HT1080 (cell line): Measurements from ENCODE around the gene XPO4. TPM values are rescaled to one million over a fixed set of nuclear protein-coding genes. Genes with fewer than 3 reads are reported as not detected.
A peak's percentile ranks its signal among the peaks of the same experiment; 100 is the strongest.
"Not testable (repeated sequence)": the region's sequence is repeated elsewhere in the genome, so short reads cannot be mapped to it uniquely, and the experiment has no call there.

Source experiments
- DNase-seq: peaks from one replicate; pipeline ENCODE4 v3.0.0-alpha.2; 2015; ENCODE audit warnings: low read depth
- total RNA-seq: library from RNA; depleted of rRNA; stranded (reverse); fragments of >200 nt; shearing (Covaris generic); gene quantifications from 2 replicates; pipeline ENCODE4 v1.2.3, GENCODE V29; 2014

XPO4 gene
- total RNA-seq, 1 experiment from 2014 or later: 28.1 TPM

GRCh38 chr13:20788312-20788711 is 114.2 kb downstream of the XPO4 start:
- DNase-seq: no peak

GRCh38 chr13:20787180-20787579 is 115.4 kb downstream of the XPO4 start:
- no peak for DNase-seq

GRCh38 chr13:20782116-20782708 is 120.3 kb downstream of the XPO4 start:
- no peak for DNase-seq

- DNase-seq: no peak
Observed at GRCh38 chr13:20780317-20780716, 122.2 kb downstream of the XPO4 start.

- no peak for DNase-seq
Observed at GRCh38 chr13:20779405-20779804, 123.1 kb downstream of the XPO4 start.

GRCh38 chr13:20778311-20778710 is 124.2 kb downstream of the XPO4 start:
- DNase-seq: no peak

GRCh38 chr13:20776751-20777150 is 125.8 kb downstream of the XPO4 start:
- DNase-seq: no peak

- no peak for DNase-seq
Observed at GRCh38 chr13:20775961-20776360, 126.6 kb downstream of the XPO4 start.

- DNase-seq: no peak
Observed at GRCh38 chr13:20774746-20775145, 127.8 kb downstream of the XPO4 start.

GRCh38 chr13:20773194-20774080 is 129.1 kb downstream of the XPO4 start, which contains the start of gene EEF1AKMT1:
TSS of gene EEF1AKMT1 (minus strand) at chr13:20773961. CDS start at chr13:20757598, 16,363 bp downstream.
- DNase-seq: peak; percentile 84

GRCh38 chr13:20772401-20773131 is 130.0 kb downstream of the XPO4 start:
- no peak for DNase-seq

- DNase-seq: no peak
Observed at GRCh38 chr13:20769834-20770233, 132.7 kb downstream of the XPO4 start.

GRCh38 chr13:20769091-20769490 is 133.5 kb downstream of the XPO4 start:
- DNase-seq: no peak

GRCh38 chr13:20767309-20767943 is 135.1 kb downstream of the XPO4 start:
- DNase-seq: no peak

- no peak for DNase-seq
Observed at GRCh38 chr13:20760872-20761271, 141.7 kb downstream of the XPO4 start.

- DNase-seq: no peak
Observed at GRCh38 chr13:20754009-20754408, 148.5 kb downstream of the XPO4 start.

GRCh38 chr13:20749377-20749776 is 153.2 kb downstream of the XPO4 start:
- no peak for DNase-seq

GRCh38 chr13:20743830-20744404 is 158.6 kb downstream of the XPO4 start:
- DNase-seq: not testable (repeated sequence)

GRCh38 chr13:20740021-20740420 is 162.5 kb downstream of the XPO4 start:
- no peak for DNase-seq

GRCh38 chr13:20738616-20739015 is 163.9 kb downstream of the XPO4 start:
- DNase-seq: no peak
